ENCODE data around the gene OR2D3. TPM values are rescaled to one million over a fixed set of nuclear protein-coding genes. Genes with fewer than 3 reads are reported as not detected.

The OR2D3 gene
- total and polyA plus RNA-seq, 2 of the 4 experiments (the other 2 are of a cell fraction), result not detected

- Histone ChIP-seq H4K91ac (ENCODE audit: insufficient read depth, low read depth, low read length) (no peak overlapping the region), H2BK20ac (ENCODE audit: low read depth, low read length) (no peak overlapping the region), H2BK120ac (ENCODE audit: low read depth, low read length) (no peak overlapping the region), H2BK5ac (ENCODE audit: low read depth, low read length, poor library complexity, severe bottlenecking) (no peak overlapping the region), H2AK5ac (ENCODE audit: low read depth, low read length) (no peak overlapping the region), H3K79me1 (ENCODE audit: low read depth in 1 of 2, low read length in 2 of 2) (no peaks in the 10 kb centered on the region), H3K27me3 (ENCODE audit: control insufficient read depth, insufficient read depth, low read length) (no peaks in the 10 kb centered on the region), H3K9me3 (ENCODE audit: control insufficient read depth, insufficient read depth, low read length) (no peaks in the 10 kb centered on the region), H3K4me1 (ENCODE audit: control insufficient read depth, insufficient read depth, low read length) (no peaks in the 10 kb centered on the region), H3K23ac (ENCODE audit: low read depth, low read length) (no peak overlapping the region), H3K9me1 (ENCODE audit: insufficient read depth, low read length) (no peaks in the 10 kb centered on the region), H3K14ac (replicated peaks; ENCODE audit: low read depth, low read length) (no peak overlapping the region), H4K8ac (ENCODE audit: low read depth in 2 of 2, low read length in 2 of 2) (no peak overlapping the region), H3K18ac (ENCODE audit: low read depth, low read length) (no peak overlapping the region), H3K36me3 (ENCODE audit: control insufficient read depth, insufficient read depth, low read length) (no peaks in the 10 kb centered on the region), H3K4me2 (ENCODE audit: low read depth, low read length) (no peak overlapping the region), H2AK9ac (replicated peaks; ENCODE audit: low read depth, low read length, poor library complexity) (no peak overlapping the region), H3K4me3 (ENCODE audit: insufficient read depth, low read depth, low read length) (no peak overlapping the region), H2AFZ (replicated peaks; ENCODE audit: low read length, poor library complexity) (no peak overlapping the region), H3K56ac (ENCODE audit: extremely low read depth, insufficient read depth, low read length) (no peak overlapping the region), H4K20me1 (ENCODE audit: insufficient read depth, low read length) (no peaks in the 10 kb centered on the region), H2BK15ac (ENCODE audit: low read depth, low read length) (no peak overlapping the region), H4K5ac (ENCODE audit: low read depth, low read length) (no peak overlapping the region), H3K9ac (ENCODE audit: low read depth, low read length) (no peak overlapping the region), H3K4ac (ENCODE audit: low read depth, low read length) (no peak overlapping the region), H3K27ac (ENCODE audit: insufficient read depth, low read length) (no peak overlapping the region)
- no peak for DNase-seq
- dilution Hi-C loops (cut with HindIII; ENCODE audit: low sequenced_read_pairs, unreplicated experiment) (no loop called here), intact Hi-C loops (cut with micrococcal nuclease) (no loop called here), in situ Hi-C loops (cut with MboI; ENCODE audit: low sequenced_read_pairs) (no loop called here)
- BruUV-seq (replicated peaks), result no TSS peak
- POLR2A ChIA-PET (ENCODE audit: unreplicated experiment), result no interaction called here
- CTCF ChIA-PET, result no interaction called here
- WGBS, 2 experiments (ENCODE audit: extremely low coverage in 2 of 2, insufficient read length in 1 of 2), result no CpG with 5 or more reads among the region's 1 CpG
- ATAC-seq (ENCODE audit: low read depth), result no peak
- TF ChIP-seq RAD21 (IDR thresholded peaks at IDR 0.05; ENCODE audit: low read length) (no peak), FOS (IDR thresholded peaks at IDR 0.05; ENCODE audit: low read depth, low read length) (no peak), POLR2A (IDR thresholded peaks at IDR 0.05; ENCODE audit: low read depth, low read length) (no peak), MAFK (IDR thresholded peaks at IDR 0.05; ENCODE audit: low read depth, low read length) (no peak), NFE2L2 (IDR thresholded peaks at IDR 0.05; ENCODE audit: low read depth, low read length) (no peak), BHLHE40 (IDR thresholded peaks at IDR 0.05; ENCODE audit: low read depth, low read length) (no peak), RCOR1 (IDR thresholded peaks at IDR 0.05; ENCODE audit: insufficient replicate concordance, low read length) (no peak), RFX5 (IDR thresholded peaks at IDR 0.05; ENCODE audit: low read depth, low read length) (no peak)
Measured at GRCh38 chr11:6889835-6890234, 31.0 kb upstream of the OR2D3 start.

Measured in IMR-90 (cell line).